Measurements from ENCODE around the gene SLC13A2. TPM values are rescaled to one million over a fixed set of nuclear protein-coding genes. Genes with fewer than 3 reads are reported as not detected.
"Not testable (repeated sequence)": the region's sequence is repeated elsewhere in the genome, so short reads cannot be mapped to it uniquely, and the experiment has no call there.

Gene SLC13A2
- total and polyA plus RNA-seq, 2 donors (not counting 3 experiments of a cell fraction or from before 2014, with no cell fraction given): not detected

DNA sequence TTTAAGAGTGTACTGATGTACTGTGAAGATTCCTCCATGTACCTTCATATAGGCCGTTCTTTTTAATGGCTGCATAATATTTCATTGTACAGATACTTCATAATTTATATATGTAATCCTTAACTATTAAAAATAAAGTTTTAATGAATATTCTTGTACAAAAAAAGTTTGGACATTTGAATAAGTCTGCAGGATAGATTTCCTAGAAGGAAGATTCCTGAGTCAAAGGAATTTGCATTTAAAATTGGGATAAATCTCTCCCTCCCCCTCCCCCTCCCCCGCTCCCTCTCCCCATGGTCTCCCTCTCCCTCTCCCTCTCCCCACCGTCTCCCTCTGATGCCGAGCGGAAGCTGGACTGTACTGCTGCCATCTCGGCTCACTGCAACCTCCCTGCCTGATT is 15.6 kb upstream of the SLC13A2 start:
- dilution Hi-C loops (cut with MboI; ENCODE audit: extremely low pct_ligation_motif_present, low sequenced_read_pairs): no loop called here
- no peak overlapping the region for H3K4me3 ChIP-seq (replicated peaks in 1 of 3; ENCODE audit: insufficient read depth in 1 of 3, low read depth in 1 of 3, low read length in 3 of 3)
- no TSS peak for BruUV-seq (replicated peaks)
- no peaks in the 10 kb centered on the region for H3K9me1 ChIP-seq (replicated peaks; ENCODE audit: control insufficient read depth, extremely low read depth, insufficient read depth, low read length)
- ChIA-PET POLR2A (no interaction called here), CTCF (no interaction called here)
- TF ChIP-seq FOS (IDR thresholded peaks at IDR 0.05; ENCODE audit: borderline replicate concordance, insufficient read depth, low read length) (no peak), GATA2 (IDR thresholded peaks at IDR 0.05; ENCODE audit: insufficient read depth, insufficient read length, low read depth, low read length) (no peak), EZH2 (IDR thresholded peaks at IDR 0.05; ENCODE audit: borderline replicate concordance, low read depth, low read length, severe bottlenecking) (no peak), POLR2AphosphoS5 (IDR thresholded peaks at IDR 0.05; ENCODE audit: insufficient read depth, low read depth, low read length) (no peak), JUN (IDR thresholded peaks at IDR 0.05; ENCODE audit: borderline replicate concordance, insufficient read depth, insufficient read length, low read depth) (no peak)
- H3K4me2 ChIP-seq (ENCODE audit: insufficient read depth, low read length): no peak overlapping the region
- FAIRE-seq (no peak), DNase-seq (ENCODE audit: low read depth, low spot score) (no peak)
- H3K36me3 ChIP-seq (ENCODE audit: control insufficient read depth in 2 of 2, extremely low read depth in 1 of 2, insufficient read depth in 2 of 2, low read length in 2 of 2): no peaks in the 10 kb centered on the region
- intact Hi-C loops (cut with micrococcal nuclease): no loop called here
- no peaks in the 10 kb centered on the region for H3K4me1 ChIP-seq (ENCODE audit: control insufficient read depth, extremely low read depth, insufficient read depth, low read length)
- H3K9me3 ChIP-seq (replicated peaks; ENCODE audit: control insufficient read depth, insufficient read depth, low read length): no peaks in the 10 kb centered on the region
- H3K27ac ChIP-seq (ENCODE audit: insufficient read depth, low read depth, low read length): no peak overlapping the region
- no peaks in the 10 kb centered on the region for H3K79me2 ChIP-seq (ENCODE audit: control insufficient read depth, insufficient read depth, low read length)
- no peak overlapping the region for H3K9ac ChIP-seq (replicated peaks; ENCODE audit: extremely low read depth, insufficient read depth, low read length)
- H3K27me3 ChIP-seq (ENCODE audit: control insufficient read depth in 2 of 2, insufficient read depth in 2 of 2, low read length in 2 of 2): no peaks in the 10 kb centered on the region
- no peak overlapping the region for H2AFZ ChIP-seq (ENCODE audit: low read depth, low read length)
- no peaks in the 10 kb centered on the region for H4K20me1 ChIP-seq (replicated peaks; ENCODE audit: control insufficient read depth, extremely low read depth, insufficient read depth, low read length)

DNA sequence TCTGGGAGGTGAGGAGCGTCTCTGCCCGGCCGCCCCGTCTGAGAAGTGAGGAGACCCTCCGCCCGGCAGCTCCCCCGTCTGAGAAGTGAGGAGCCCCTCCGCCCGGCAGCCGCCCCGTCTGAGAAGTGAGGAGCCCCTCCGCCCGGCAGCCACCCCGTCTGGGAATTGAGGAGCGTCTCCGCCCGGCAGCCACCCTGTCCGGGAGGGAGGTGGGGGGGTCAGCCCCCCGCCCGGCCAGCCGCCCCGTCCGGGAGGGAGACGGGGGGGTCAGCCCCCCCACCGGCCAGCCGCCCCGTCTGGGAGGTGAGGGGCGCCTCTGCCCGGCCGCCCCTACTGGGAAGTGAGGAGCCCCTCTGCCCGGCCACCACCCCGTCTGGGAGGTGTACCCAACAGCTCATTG is 14.6 kb upstream of the SLC13A2 start:
- BruUV-seq (replicated peaks); FAIRE-seq; CTCF ChIA-PET: not testable (repeated sequence)

More for the DNA sequence above, 14.6 kb upstream of the SLC13A2 start:
- H3K9me1 ChIP-seq (replicated peaks; ENCODE audit: control insufficient read depth, extremely low read depth, insufficient read depth, low read length); DNase-seq (ENCODE audit: low read depth, low spot score); H2AFZ ChIP-seq (ENCODE audit: low read depth, low read length); H4K20me1 ChIP-seq (replicated peaks; ENCODE audit: control insufficient read depth, extremely low read depth, insufficient read depth, low read length); H3K4me2 ChIP-seq (ENCODE audit: insufficient read depth, low read length); H3K4me3 ChIP-seq (replicated peaks in 1 of 3; ENCODE audit: insufficient read depth in 1 of 3, low read depth in 1 of 3, low read length in 3 of 3); POLR2A ChIA-PET; H3K27me3 ChIP-seq (ENCODE audit: control insufficient read depth in 2 of 2, insufficient read depth in 2 of 2, low read length in 2 of 2); H3K27ac ChIP-seq (ENCODE audit: insufficient read depth, low read depth, low read length); H3K9ac ChIP-seq (replicated peaks; ENCODE audit: extremely low read depth, insufficient read depth, low read length); H3K36me3 ChIP-seq (ENCODE audit: control insufficient read depth in 2 of 2, extremely low read depth in 1 of 2, insufficient read depth in 2 of 2, low read length in 2 of 2); H3K9me3 ChIP-seq (replicated peaks; ENCODE audit: control insufficient read depth, insufficient read depth, low read length); dilution Hi-C loops (cut with MboI; ENCODE audit: extremely low pct_ligation_motif_present, low sequenced_read_pairs); H3K79me2 ChIP-seq (ENCODE audit: control insufficient read depth, insufficient read depth, low read length); H3K4me1 ChIP-seq (ENCODE audit: control insufficient read depth, extremely low read depth, insufficient read depth, low read length); intact Hi-C loops (cut with micrococcal nuclease): not testable (repeated sequence)
